ENCODE measurements around the gene SLC17A9. TPM values are rescaled to one million over a fixed set of nuclear protein-coding genes. Genes with fewer than 3 reads are reported as not detected.

SLC17A9 gene
- total RNA-seq, 1 donor from 2014 or later, result 9.0 TPM

DNA sequence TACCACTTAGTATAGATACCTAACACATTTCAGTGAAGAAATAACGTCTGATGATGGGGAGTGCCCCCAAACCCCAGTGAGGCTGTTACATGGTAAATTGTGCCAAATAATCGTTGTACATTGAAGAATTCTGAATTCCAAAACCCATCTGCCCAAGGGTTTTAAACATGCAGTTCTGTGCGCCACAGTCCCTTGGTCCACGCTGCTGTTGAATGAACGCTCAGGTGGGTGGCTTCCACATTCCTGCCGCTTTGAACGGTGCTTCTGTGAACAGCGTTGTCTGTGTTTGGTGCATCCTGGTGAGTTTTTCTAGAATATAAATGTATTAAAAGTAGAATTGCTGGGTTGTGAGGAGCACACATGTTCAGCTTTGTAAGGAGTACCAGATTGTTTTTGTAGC, 11.6 kb upstream of the SLC17A9 start:
- DNase-seq, result no peak

DNA sequence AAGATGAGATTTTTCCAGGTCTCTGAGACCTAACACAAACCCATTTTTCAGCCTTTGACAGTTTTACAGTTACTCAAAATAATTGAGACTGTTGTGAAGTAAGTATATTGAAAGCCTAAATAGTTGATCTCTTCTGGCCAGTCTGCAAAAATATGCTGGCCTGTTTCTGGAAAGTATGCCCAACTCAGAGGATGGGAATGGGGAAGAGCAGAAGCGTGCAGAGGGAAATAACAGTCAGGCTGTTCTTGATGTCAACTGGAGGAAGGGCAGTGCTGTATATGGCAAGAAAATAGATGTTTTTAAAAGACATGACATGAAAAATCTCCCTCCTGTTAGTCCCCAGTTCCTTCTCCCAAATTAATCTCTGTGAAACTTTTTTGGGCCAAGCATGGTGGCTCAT, 10.7 kb upstream of the SLC17A9 start:
- DNase-seq, result no peak

DNA sequence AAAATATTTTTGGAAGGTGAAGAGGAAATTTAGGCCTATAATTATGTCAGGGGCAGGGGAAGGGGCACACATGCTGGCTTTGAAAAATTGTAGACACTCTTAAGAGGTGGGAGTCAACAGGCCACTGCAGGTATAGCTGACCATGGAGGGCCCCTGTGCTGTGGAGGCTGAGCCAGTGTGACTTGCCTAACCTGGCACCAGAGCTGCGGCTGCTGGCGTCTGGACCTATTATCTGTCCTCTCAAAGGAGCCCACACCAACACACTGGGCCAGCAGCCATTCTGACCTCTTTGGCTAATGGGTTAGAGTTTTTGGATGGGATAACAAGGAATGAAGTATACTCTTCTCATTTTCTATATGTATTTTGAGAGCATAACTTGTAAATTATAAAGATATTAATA, 10.1 kb upstream of the SLC17A9 start:
- no peak for DNase-seq

DNA sequence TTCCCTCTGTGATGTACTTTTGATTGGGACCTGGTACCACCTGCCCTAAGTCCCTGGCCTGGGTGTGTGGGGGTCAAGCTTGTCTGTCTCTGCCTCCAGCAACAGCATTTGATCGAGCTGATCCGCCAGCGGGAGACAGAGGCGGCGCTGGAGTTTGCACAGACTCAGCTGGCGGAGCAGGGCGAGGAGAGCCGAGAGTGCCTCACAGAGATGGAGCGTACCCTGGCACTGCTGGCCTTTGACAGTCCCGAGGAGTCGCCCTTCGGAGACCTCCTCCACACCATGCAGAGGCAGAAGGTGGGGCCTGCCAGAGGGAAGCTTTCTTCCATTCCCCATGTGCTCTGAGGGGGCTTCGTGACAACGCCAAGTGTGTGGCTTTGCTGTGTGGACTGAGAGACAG, 9.1 kb upstream of the SLC17A9 start:
- no peak for DNase-seq

DNA sequence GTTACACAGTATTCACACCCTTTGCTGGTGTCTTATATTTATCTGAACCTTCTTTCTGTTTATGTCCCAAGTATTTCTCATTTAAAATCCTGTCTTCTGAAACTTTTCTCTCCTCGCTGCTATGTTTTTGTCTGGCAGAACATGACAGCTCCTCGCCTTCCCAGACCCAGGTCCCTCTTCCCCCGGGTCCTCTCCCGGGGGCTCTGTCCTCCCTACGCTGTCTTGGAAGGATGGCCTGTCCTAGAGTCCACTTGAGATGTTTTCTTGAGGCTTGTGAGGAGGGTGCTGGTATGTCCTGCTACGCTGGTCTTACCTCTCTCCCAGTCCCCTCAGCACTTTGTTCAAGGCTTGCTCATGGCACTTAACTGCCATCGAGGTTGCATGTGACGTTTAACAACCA, 8.3 kb upstream of the SLC17A9 start:
- no peak for DNase-seq

DNA sequence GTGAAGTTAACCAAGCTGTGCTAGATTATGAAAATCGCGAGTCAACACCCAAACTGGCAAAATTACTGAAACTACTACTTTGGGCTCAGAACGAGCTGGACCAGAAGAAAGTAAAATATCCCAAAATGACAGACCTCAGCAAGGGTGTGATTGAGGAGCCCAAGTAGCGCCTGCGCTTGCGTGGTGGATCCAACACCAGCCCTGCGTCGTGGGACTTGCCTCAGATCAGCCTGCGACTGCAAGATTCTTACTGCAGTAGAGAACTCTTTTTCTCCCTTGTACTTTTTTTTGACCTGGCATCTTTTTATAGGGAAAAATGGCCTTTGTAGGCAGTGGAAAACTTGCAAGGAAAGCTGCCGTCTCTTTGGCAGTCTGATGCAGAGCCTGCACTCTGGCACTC, 7.8 kb upstream of the SLC17A9 start:
- no peak for DNase-seq

DNA sequence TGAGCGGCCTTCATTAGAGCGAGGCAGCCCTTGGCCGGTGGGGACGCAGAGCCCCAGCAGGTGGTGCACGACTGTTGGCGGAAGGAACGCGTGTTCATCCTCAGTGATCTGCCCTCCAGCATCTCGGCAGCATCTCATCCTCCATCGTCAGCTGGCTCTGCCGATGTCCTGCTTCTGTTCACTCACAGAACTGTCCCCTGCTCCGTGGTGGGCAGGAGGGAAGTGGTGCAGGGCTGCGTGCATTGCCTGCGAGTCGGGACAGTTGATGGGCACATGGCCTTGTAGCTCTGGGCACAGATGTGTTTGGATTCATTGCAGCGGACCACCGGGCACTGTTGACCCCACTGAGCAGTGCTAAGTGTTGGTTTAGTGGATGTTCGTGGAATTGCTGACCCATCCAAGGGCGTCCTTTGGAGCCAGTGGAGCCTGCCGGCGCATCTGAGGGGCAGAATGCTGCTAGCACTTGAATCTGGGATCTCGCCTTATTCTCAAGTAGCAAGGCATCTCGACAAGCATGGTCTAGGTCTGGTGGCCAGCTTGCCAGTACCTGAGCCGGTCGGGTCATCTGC, 6.7 kb upstream of the SLC17A9 start:
- DNase-seq, result no peak

DNA sequence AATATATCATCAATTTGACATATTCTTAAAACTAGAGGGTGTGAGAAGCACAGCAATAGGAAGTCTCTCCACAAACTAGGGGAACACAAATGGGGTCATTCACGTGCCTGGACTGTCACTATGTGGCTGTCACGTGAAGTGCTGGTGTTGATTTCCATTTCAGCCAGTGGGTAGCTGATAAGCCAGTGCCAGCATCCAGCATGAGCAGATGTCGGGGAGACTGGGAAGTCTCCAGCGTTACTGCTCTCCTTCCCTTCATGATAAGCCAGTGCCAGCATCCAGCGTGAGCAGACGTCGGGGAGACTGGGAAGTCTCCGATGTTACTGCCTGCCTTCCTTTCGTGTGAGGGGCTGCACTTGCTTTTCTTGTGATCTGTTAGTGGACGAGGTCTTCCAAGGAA, 5.6 kb upstream of the SLC17A9 start:
- no peak for DNase-seq

DNA sequence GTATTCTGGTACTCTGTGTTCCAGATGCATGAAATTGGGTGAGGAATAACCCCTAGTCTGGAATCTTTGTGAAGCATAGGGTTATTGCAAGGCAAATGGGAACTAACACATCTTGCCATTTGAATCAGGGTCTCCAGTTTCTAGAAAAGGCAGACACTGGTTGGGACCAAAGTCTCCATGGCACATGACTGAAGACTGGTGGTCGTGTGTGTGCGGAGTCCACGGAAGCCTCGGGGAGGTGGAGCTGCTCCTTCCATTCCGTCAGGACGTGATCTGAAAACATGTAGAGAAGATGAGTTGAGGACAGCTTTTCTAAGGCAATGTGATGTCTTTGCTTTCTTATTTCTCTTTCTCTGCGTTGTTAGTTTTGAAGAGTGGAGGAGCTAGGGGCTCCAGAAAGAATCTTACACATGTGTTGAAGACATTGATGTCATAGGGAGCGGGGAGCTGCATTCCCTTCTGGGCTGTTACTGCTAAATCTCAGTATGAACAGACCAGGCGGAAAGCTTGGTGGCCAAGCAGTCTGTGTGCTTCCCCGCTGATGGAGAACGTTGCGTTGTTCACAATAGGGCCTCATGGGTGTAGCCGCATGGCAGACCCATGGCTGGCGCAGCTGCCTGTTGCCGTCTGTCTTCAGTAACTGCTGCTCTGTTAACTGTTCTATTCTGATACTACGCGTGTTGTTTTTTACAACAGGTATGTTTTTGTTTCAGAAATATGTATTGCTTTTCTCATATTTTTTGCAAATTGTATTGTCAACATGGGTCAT, 4.8 kb upstream of the SLC17A9 start:
- DNase-seq, result no peak

DNA sequence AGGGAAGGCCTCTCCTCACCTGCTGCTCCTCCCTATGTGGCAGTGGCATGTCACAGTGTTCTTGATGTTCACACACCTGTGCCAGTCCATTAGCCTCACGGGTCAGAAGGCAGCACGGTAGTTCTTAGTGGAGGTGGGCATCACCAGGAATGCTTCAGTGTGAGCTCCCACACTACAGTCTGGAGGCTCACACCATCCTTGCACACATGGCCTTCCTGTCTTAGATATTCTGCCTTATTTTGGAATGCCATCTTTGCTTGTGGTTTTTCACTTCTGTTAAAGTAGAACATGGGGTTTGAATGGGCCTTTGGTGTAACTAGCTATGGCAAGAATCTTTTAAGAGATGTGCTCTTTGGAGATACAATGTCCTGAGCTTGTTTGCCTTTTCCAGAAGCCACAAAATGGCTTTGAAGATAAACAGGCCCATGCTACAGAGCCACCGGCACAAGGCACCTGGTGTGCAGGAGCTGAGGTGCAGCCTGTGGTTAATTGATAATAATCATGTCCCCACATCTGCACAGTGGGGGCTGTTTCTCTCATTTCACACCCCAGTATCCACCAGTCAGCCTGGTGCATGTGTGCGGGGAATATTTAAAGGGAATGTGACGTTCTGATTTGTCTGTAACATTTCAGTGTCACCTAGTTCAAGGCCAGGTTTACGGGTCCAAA, 3.2 kb upstream of the SLC17A9 start:
- DNase-seq, result no peak

DNA sequence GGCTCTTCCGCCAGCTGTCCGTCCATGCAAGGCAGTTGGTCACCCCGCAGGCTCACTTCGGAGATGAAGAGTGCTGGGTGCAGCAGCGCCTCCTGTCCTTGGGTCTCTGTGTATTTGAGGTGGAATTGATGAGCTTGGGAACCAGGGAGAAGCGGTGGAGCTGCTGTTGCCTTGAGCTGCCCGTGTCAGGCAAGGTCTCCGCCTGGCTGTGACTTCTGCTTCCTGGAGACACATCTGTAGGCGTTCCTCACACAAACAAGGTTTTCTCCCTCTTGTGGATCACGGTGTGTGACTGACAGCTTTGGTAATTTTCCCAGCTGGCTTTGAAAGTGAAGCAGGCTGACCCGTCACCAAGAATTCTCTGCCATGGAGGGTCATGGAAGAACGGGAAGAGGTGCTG, 2.5 kb upstream of the SLC17A9 start:
- no peak for DNase-seq

DNA sequence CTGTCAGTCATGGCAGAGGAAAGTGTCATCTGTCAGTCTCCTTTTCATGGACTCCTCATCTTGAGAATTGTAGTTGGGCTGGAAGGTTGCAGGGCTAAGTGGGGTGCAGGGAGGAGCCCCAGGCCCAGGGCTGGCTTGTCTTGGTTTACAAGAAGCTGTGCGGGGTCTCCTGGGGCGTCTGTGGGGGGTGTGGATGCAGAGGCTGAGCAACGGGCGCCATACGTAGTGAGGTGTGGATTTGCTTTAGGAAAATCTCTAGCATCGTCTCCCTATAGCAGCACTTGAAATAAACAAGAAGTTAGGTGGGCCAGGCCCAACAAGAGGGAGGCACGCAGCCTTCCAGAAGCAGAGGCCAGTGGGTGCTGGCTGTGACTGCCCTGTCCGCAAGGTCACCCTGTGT, 1.8 kb upstream of the SLC17A9 start:
- DNase-seq, result no peak

DNA sequence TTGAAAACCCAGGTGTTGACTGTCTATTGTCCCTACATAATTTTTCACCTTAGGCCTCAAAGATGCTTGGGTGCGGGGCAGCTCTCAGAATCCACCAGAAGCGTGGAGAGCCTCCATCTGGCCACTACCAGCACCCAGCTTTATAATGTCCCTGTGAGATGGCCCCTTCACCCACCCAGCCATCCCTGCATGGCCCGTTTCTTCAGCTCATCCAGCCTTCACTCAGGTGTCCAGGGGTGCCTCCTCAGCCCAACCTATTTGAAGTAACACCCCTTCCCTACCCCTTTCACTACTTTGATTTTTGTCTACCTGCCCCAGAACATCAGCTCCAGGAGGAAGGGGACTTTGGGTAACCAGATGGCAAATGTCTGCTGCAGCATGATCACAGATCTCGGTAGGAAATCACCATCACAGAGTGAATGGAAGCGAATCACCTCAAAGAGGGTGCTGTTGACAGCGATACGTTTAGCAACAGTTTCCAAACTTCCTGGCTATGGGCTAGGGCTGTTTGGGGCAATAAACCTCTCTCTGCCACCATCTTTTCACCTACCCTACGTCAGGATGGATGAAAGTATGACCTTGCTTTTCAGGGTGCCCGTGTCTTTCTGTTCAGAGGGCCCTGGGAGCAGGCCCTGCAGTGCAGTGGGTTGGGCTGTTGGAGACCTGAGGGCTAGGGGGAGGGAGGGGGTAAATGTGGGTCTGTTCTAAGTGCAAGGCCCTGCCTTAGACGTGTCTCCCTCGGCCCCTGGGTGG, 1.2 kb upstream of the SLC17A9 start:
- no peak for DNase-seq

DNA sequence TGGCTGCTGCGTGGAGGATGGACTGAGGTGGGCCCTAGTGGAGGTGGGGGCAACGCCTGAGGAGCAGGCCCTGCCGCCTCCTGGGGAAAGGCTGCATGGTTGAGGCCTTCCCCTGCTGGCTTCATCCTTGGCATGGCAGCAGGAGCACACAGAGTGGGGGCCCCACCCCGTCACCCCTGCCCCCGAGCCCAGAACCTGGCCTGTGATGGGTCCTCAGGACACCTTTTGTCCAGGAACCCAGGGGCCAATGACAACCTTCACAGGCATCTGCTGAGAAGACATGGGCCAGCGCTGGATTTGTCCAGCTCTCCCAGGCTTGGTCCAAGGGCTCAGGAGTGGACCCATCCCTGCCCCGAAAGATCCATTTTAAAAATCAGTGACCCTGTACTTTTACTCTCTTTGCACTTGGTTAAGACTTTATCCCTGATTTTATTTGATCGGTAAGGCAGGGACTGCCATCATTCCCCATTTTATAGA, 575 bp upstream of the SLC17A9 start:
- DNase-seq, result no peak

DNA sequence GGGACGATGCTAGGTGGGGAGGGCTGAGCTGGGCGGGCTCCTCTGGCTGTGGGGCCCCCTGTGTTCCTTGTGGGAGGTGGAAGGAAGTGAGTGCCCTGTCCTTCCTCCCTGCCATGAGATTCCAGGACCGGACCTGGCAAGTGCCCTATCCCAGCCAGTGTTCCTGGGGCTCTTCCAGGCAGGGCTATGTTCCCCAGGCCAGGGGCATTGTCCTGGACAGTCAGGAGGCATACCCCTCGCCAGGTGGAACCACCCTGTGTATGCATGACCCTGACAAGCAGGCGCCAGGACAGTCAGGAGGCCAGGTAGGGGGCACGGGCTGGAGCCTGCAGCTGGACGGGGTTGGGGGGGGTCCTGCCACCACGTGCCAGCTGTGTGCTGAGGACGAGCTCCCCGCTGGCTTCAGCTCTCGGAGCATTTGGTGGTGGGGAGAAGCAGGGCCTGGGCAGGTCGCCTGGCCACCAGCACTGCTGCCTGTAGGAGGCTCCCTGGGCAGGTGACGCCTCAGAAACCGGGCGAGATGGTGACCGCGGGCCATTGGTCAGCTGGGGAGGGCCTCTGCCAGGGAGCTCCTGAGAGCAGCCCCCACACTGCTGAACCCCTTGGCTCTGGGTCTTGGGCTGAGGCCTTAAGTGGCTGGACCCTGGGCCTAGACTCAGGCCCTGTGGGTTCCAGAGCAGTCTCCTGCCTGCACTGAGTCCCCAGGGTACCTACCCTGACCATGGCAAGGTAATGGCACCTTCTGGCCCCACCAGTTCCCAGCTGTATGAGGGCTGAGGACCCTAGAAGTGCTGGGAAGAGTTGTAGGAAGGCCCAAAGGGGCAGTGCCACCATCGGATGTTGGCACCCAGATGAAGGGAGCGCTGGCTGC, 694 bp downstream of the SLC17A9 start:
- peak; percentile 13 for DNase-seq

DNA sequence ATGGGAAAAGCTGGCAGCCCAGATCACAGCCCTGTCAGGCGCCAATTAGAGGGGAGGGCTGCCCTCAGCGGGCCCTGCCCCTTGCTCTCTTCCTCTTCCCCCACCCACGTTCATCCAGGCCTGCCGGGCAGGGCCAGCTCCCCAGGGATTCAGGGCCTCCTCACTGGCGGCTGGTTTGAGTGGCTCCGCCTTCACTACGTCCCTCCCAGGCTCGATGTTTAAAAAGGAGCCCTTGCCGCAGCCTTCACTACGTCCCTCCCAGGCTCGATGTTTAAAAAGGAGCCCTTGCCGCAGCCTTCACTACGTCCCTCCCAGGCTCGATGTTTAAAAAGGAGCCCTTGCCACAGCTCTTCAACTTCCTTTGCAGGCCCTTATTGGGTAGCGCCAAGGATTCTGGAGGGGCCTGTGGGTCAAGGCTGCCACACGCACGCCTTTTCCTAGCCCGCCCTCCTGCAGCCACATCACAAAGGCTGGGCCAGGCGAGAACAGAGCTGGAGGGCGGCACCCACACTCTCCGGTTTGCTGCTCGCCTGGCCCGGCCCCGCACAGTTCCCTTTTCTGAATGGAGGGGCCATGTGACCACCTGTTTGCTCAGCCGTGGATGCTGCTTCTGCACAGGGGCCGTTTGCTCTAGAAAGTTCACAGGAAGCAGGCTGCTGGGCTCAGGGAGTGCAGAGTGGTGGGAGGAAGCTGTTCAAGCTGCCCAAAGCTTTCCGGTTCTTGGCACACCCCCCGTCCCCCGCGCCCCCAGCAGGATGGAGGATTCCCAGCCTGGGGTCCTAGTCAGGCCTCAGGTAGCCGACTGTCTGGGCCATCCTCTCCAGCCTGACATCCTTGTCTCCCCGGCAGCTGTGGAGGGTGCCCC, 1.6 kb downstream of the SLC17A9 start:
- DNase-seq, result peak; percentile 60

DNA sequence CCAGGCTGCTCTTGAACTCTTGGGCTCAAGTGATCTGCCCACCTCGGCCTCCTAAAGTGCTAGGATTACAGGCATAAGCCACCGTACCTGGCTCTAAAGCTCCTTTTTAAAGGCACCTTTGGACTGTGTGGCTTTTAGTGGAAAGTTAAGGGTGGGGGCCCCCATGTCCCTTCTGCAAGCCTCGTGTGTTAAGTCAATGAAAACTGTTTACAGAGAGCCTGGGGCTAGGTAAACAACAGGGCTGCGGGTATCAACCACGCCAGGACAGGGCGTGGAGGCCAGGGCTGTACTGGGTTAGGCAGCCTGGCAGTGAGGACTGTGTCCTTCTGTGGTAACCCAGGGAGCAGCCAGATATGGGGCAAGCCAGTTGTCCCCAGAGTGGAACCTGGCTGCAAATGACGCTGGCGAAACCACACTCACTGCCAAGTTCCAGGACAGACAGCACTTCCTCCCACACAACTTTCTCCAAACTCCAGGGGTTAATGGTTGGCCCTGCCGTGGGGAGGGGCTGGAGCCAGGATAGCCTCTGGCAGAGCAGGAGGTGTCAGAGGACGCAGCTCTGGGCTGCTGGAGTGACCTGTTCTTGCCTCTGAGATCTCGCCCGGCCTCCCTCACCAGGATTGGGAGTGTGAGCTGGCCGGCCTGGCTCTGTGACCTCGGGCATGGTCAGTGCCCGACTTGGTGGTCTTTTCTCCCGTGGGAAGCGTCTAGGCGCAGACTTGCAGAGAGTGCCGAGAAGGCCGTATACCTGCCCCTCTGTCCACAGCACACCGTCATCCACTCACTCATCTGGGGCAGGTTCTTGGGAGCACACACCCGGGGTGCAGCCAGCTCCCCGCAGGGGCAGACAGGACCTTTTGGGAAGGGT, 3.2 kb downstream of the SLC17A9 start:
- no peak for DNase-seq

DNA sequence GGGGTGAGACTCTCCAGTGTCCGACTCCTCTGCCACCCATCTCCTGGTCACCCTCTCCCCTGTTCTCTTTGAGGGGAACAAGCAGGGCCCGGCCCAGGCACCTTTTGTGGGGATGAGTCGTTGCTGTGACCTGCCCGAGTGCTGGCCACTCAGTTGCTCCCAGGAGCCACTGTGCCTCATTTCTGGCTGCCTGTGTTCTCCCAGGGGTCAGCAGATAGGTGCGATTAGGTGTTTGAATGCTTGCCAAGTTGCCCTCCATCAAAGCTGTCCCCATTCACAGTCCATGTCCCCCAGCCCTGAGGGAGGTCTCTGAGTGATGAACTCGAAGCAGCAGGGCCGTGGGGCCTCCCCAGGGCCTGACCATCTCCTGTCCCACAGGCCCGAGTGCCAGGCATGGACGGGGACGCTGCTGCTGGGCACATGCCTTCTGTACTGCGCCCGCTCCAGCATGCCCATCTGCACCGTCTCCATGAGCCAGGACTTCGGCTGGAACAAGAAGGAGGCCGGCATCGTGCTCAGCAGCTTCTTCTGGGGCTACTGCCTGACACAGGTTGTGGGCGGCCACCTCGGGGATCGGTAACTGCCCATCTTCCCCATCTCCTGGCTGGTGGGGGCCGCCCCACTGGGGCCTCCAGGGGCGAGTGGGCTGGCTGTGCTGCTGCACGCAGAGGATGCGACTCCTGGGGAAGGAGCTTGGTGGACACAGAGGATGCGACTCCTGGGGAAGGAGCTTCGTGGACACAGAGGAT, 4.1 kb downstream of the SLC17A9 start:
- DNase-seq, result no peak

Data from dermis blood vessel endothelial cell (primary cell).